PFSK-1 (cell line): Measurements from ENCODE around the gene CDKN2AIPNL.

Experiments used
- FOXP2 ChIP-seq: optimal IDR thresholded peaks from 2 replicates; pipeline ENCODE3; 2011; ENCODE audit warnings: borderline replicate concordance, control low read depth, inconsistent platforms; ENCODE audit not compliant: insufficient read depth; ENCODE audit errors: extremely low read length, extremely low read depth
- POLR2AphosphoS5 ChIP-seq: IDR thresholded peaks from 2 replicates; pipeline ENCODE4 v1.6.1; 2012; ENCODE audit warnings: low read depth, mild to moderate bottlenecking, control low read depth, low read length, moderate library complexity
- SIN3A ChIP-seq: IDR thresholded peaks from 2 replicates; pipeline ENCODE4 v1.6.1; 2012; ENCODE audit warnings: mild to moderate bottlenecking, low read length, moderate library complexity, borderline replicate concordance; ENCODE audit not compliant: insufficient read depth
- TAF1 ChIP-seq: IDR thresholded peaks from 2 replicates; pipeline ENCODE4 v1.6.1; 2012; ENCODE audit warnings: low read length, control low read depth, borderline replicate concordance; ENCODE audit not compliant: insufficient read depth
- TF ChIP-seq, protein P1 (sequence below), 2 experiments: IDR thresholded peaks; 2 replicates each; pipeline versions ENCODE4 v1.6.1 to v1.8.0; 2011 to 2012; ENCODE audit warnings: low read depth in 2 of 2, low read length in 2 of 2, control low read depth in 1 of 2, inconsistent platforms in 1 of 2, mild to moderate bottlenecking in 1 of 2, moderate library complexity in 1 of 2; ENCODE audit not compliant: insufficient read depth in 1 of 2

DNA sequence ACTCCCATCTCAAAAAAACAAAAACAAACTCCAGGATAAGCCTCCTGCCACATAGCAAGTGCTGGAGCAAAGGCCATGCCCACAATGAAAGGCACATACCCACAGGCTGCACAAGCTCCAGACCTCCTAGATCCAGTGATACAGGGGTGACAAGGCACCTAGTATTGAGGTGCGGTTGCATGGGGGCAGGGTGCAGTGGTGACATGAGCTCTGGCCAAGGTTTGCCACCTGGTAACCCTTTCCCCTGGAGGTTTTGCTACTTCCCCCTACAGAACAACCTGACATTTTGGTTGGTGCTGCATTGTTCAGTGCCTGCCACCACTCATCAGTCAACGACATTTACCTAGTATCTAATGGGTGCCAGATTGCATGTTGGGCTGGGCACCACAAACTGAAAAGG, 14.5 kb downstream of the CDKN2AIPNL start:
- TF ChIP-seq, protein P1, sequence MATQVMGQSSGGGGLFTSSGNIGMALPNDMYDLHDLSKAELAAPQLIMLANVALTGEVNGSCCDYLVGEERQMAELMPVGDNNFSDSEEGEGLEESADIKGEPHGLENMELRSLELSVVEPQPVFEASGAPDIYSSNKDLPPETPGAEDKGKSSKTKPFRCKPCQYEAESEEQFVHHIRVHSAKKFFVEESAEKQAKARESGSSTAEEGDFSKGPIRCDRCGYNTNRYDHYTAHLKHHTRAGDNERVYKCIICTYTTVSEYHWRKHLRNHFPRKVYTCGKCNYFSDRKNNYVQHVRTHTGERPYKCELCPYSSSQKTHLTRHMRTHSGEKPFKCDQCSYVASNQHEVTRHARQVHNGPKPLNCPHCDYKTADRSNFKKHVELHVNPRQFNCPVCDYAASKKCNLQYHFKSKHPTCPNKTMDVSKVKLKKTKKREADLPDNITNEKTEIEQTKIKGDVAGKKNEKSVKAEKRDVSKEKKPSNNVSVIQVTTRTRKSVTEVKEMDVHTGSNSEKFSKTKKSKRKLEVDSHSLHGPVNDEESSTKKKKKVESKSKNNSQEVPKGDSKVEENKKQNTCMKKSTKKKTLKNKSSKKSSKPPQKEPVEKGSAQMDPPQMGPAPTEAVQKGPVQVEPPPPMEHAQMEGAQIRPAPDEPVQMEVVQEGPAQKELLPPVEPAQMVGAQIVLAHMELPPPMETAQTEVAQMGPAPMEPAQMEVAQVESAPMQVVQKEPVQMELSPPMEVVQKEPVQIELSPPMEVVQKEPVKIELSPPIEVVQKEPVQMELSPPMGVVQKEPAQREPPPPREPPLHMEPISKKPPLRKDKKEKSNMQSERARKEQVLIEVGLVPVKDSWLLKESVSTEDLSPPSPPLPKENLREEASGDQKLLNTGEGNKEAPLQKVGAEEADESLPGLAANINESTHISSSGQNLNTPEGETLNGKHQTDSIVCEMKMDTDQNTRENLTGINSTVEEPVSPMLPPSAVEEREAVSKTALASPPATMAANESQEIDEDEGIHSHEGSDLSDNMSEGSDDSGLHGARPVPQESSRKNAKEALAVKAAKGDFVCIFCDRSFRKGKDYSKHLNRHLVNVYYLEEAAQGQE (IDR thresholded peaks at IDR 0.05; ENCODE audit: insufficient read depth in 1 of 2, low read depth in 2 of 2, low read length in 2 of 2): no peak
- no peak for TF ChIP-seq SIN3A
- TF ChIP-seq TAF1: no peak
- no peak for TF ChIP-seq POLR2AphosphoS5
- no peak for TF ChIP-seq FOXP2
